Measurements from ENCODE around the gene LHX4.

DNA sequence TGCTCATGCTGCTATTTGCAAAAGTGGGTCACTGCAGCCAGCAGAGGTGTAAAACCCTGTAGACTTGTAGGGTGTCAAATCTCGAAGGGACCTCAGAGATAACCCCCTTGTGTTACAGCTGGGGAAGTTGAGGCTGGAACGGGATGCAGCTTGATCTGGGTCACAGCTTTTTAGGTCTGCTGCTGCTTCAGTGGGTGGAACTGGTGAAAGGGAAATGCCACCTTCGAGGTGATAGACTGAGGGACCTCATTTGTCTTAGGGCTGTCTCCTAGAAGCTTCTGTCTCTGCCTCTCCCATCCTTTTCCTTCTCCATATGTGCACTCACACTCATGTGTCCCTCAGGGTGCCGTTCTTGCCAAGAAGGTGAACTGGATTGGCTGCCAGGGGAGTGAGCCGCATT is 40.0 kb upstream of the LHX4 start:
- TF ChIP-seq, protein P1, sequence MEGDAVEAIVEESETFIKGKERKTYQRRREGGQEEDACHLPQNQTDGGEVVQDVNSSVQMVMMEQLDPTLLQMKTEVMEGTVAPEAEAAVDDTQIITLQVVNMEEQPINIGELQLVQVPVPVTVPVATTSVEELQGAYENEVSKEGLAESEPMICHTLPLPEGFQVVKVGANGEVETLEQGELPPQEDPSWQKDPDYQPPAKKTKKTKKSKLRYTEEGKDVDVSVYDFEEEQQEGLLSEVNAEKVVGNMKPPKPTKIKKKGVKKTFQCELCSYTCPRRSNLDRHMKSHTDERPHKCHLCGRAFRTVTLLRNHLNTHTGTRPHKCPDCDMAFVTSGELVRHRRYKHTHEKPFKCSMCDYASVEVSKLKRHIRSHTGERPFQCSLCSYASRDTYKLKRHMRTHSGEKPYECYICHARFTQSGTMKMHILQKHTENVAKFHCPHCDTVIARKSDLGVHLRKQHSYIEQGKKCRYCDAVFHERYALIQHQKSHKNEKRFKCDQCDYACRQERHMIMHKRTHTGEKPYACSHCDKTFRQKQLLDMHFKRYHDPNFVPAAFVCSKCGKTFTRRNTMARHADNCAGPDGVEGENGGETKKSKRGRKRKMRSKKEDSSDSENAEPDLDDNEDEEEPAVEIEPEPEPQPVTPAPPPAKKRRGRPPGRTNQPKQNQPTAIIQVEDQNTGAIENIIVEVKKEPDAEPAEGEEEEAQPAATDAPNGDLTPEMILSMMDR (IDR thresholded peaks at IDR 0.05) = no peak
- TF ChIP-seq POLR2A (IDR thresholded peaks at IDR 0.05) (no peak), POLR2AphosphoS5 (IDR thresholded peaks at IDR 0.05) (no peak)

All from breast epithelium (tissue), 3 donors.